NCI-H524 treated with DMSO at 0.1 percent for 48 hours (cell line): ENCODE data around the gene PAN2.
"Not testable (repeated sequence)": the region's sequence is repeated elsewhere in the genome, so short reads cannot be mapped to it uniquely, and the experiment has no call there.

Experiments used
- DNase-seq: peaks from one replicate; lab custom pipeline; 2025; lab: John Stamatoyannopoulos, UW

Gene PAN2

GRCh38 chr12:56308714-56309113 lies 25.1 kb downstream of the PAN2 start:
- DNase-seq: no peak

GRCh38 chr12:56307221-56307965 lies 26.4 kb downstream of the PAN2 start:
- no peak for DNase-seq

- DNase-seq: no peak
Measured at GRCh38 chr12:56304872-56305590, 28.8 kb downstream of the PAN2 start.

DNA sequence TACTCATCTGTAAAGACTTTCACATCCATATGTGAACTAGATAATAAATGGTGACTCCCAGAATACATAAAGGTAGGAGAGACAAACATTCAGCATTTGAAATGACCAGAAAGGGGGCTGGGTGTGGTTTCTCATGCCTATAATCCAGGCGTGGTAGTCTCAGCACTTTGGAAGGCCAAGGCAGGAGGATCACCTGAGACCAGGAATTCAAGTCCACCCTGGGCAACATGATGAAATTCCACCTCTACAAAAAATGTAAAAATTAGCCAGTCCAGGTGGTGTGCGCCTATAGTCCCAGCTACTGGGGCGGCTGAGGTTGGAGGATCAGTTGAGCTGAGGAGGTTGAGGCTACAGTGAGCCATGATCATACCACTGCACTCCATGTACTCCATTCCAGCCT lies 29.5 kb downstream of the PAN2 start:
- no peak for DNase-seq

GRCh38 chr12:56300644-56301464 lies 32.9 kb downstream of the PAN2 start:
- DNase-seq: no peak

GRCh38 chr12:56299853-56300643 lies 33.8 kb downstream of the PAN2 start, which contains the start of gene CS:
CS (minus strand) TSS chr12:56300330; CDS start chr12:56300201, 129 bp downstream.
- DNase-seq: peak; percentile 84

- DNase-seq: no peak
Measured at GRCh38 chr12:56299308-56299852, 34.4 kb downstream of the PAN2 start.

DNA sequence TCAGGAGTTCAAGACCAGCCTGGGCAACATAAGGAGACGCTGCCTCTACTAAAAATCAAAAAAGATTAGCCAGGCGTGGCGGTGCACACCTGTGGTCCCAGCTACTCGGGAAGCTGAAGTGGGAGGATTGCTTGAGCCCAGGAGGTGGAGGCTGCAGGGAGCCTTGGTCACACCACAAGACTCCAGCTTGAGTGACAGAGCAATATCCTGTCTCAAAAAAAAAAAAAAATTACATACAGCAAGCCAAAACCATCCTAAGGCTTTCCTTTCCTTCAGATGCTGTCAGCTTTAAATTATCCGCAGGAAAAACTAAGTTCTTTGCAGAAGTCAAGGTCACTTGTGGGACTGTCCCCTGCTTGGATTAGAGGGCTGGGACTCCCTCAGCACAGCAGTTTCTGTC lies 35.0 kb downstream of the PAN2 start:
- no peak for DNase-seq

DNA sequence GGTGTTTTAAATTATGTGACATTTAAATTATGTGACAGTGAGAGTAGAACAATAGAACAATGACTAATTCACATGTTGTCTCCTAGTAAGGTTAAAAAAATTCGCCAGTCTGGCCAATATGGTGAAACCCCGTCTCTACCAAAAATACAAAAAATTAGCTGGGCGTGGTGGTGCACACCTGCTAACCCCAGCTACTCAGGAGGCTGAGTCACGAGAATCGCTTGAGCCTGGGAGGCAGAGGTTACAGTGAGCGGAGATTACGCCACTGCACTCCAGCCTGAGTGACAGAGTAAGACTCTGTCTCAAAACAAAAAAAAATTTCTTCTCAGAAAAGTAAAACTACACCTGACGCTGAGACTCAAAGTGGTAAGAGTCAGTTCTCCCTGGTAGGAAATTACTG lies 36.4 kb downstream of the PAN2 start:
- DNase-seq: no peak

DNA sequence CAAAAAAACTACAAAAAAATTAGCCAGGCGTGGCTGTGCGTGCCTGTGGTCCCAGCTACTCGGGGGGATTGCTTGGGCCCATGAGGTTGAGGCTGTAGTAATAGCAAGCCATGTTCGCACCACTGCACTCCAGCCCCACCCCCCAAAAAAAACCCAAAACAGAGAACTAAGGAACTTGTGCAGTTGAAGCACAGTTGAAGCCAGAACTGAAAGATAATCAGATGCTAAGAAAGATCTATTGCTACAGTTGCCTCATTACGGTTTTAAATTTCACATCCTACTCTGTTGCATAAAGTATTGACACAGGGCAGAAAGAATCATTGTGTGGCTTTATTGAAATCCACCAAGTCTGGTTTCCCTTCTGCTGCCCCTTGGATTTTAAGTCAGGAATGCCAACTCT lies 37.5 kb downstream of the PAN2 start:
- no peak for DNase-seq

GRCh38 chr12:56293795-56294194 lies 40.0 kb downstream of the PAN2 start:
- no peak for DNase-seq

- DNase-seq: no peak
Measured at GRCh38 chr12:56288705-56289387, 45.0 kb downstream of the PAN2 start.

- no peak for DNase-seq
Measured at GRCh38 chr12:56286044-56286830, 47.6 kb downstream of the PAN2 start.

DNA sequence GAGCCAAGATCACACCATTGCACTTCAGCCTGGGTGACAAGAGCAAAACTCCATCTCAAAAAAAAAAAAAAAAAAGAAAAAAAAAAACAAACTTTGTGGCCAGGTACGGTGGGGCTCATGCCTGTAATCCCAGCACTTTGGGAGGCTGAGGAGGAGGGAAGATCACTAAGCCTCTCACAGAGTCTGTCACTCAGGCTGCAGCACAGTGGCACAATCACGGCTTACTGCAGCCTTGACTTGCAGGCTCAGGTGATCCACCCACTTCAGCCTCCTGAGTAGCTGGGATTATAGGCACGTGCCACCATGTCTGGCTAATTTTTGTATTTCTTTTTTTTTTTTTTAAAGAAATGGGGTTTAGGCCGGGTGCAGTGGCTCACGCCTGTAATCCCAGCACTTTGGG lies 49.5 kb downstream of the PAN2 start:
- not testable (repeated sequence) for DNase-seq

DNA sequence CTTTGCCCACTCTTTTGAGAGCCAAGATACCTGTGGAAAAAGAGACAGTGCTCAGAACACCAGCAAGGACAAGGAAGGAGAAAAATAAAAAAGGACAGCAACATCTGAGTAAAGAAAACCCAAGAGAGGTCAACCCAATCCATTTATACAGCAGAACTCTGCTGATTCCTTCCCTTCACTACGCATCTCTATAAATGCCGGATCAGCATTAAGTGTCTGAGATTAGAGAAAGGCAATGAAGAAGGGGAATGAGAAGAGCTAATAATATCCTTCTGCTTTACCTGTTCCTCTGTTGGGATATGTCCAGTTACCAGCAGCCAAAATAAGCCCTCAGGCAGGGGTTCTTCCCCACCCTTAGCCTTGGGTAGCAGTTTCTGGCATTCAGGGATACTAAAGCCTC lies 51.2 kb downstream of the PAN2 start:
- DNase-seq: no peak

DNA sequence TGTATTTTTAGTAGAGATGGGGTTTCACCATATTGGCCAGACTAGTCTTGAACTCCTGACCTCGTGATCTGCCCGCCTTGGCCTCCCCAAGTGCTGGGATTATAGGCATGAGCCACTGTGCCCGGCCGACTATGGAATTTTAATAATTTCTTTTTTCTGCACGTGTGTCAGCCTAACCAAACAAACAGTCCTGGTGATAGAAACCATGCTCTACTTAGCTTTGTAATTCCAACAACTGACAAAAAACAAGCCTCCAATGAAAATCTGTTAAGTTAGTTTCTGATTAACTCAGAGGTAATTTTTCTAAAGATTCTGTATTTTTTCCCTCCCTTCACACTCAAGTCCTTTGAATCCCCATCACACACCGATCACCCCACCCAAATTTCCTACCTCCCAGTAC lies 51.8 kb downstream of the PAN2 start:
- no peak for DNase-seq

DNA sequence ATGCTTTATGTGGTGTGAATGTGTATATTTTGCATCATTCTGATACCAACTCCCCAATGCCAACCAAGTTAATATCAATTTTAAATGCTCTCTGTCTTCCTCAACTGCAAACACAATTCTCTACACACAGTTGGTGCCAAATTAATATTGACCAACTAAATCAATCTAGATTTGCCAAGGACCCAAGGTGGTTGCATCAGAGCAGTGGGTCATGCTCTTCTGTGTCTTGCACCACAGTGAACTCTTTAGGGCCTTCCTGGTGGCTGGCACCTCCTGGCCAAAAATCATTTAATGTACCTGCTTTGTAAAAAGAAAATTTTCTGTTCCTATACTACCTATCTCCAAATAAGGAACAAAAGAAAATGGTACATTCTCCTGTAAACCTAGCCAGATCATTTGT lies 53.0 kb downstream of the PAN2 start:
- DNase-seq: no peak

GRCh38 chr12:56278905-56279304 lies 54.9 kb downstream of the PAN2 start:
- DNase-seq: no peak

DNA sequence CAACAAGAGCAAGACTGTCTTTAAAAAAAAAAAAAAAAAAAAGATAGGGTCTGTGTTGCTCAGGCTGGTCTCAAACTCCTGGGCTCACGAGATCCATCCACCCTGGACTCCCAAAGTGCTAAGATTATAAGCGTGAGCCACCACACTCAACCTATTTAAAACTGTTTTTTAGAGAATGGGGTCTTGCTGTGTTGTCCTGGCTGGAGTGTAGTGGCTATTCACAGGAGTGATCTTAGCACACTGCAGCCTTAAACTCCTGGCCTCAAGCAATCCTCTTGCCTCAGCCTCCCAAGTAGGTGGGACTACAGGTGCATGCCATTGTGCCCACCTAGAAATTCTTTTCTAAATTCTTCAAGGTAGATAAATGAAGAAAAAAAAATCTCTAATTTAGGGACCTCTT lies 59.5 kb downstream of the PAN2 start:
- no peak for DNase-seq

- not testable (repeated sequence) for DNase-seq
Measured at GRCh38 chr12:56272468-56272867, 61.3 kb downstream of the PAN2 start.
